GM12864 (cell line): ENCODE data around the gene ZSWIM2.
"Not testable (repeated sequence)": the region's sequence is repeated elsewhere in the genome, so short reads cannot be mapped to it uniquely, and the experiment has no call there.

ENCODE experiments used
- DNase-seq: peaks from one replicate; pipeline ENCODE4 v3.0.0-alpha.2; 2011; ENCODE audit warnings: low read depth
- H3K4me3 ChIP-seq: 2 replicates; pipeline ENCODE4 v1.5.1; 2011; ENCODE audit warnings: mild to moderate bottlenecking, low read depth, low read length, control low read depth
- TF ChIP-seq, protein P1 (sequence below): IDR thresholded peaks from 2 replicates; pipeline ENCODE4 v1.5.1; 2011; ENCODE audit warnings: low read depth, mild to moderate bottlenecking, moderate library complexity, low read length, control low read depth, inconsistent platforms; ENCODE audit errors: missing control alignments

The ZSWIM2 gene, protein sequence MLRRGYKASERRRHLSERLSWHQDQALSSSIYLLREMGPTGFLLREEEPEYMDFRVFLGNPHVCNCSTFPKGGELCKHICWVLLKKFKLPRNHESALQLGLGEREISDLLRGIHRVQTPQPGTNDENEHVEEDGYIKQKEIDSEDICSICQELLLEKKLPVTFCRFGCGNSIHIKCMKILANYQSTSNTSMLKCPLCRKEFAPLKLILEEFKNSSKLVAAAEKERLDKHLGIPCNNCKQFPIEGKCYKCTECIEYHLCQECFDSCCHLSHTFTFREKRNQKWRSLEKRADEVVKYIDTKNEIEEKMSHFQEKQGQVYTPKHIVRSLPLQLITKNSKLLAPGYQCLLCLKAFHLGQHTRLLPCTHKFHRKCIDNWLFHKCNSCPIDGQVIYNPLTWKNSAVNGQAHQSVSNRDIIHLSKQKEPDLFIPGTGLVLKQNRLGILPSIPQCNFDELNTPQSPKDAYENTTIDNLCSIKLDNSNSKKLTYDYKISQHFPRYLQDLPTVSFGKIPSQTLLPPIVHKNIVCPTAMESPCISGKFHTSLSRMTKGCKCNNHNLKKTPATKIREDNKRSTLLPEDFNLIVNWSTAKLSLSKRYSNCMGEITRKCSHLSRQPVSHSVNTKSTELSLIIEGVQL

DNA sequence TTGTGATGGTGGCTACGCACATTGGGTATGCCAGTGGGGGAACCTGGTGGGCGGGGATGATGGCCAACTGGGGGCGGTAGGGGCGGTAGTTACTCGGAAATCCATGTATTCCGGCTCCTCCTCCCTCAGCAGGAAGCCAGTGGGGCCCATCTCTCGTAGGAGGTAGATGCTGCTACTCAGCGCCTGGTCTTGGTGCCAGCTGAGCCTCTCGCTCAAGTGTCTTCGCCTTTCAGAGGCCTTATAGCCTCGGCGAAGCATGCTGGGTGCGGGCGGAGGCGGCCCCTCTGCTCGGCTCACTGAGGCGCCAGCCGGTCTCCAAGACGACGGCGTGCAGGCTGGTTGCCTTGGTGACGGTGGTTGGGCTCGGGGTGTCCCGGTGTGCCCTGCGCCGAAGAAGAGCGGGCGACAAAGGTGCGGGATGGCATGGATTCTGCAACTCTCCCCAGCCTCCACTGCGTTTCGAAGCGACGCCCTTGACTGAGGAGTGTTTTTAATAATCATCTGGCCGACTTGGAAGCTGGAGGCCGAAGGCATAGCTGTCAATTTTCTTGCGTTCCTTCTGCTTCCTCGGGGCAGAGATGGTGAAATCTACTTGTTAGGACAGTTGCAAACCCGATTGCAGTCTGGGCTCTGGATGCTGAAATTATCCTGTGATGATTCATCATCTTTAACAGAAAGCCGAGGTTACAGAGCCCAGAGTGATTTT lies at the start of gene ZSWIM2:
Gene ZSWIM2, minus strand, starts transcription at position 298 of the 706 bp plus-strand sequence. Its CDS starts 40 bp downstream, at position 258.
- H3K4me3 ChIP-seq, result no peak within 1 kb of the TSS
- TF ChIP-seq, protein P1, sequence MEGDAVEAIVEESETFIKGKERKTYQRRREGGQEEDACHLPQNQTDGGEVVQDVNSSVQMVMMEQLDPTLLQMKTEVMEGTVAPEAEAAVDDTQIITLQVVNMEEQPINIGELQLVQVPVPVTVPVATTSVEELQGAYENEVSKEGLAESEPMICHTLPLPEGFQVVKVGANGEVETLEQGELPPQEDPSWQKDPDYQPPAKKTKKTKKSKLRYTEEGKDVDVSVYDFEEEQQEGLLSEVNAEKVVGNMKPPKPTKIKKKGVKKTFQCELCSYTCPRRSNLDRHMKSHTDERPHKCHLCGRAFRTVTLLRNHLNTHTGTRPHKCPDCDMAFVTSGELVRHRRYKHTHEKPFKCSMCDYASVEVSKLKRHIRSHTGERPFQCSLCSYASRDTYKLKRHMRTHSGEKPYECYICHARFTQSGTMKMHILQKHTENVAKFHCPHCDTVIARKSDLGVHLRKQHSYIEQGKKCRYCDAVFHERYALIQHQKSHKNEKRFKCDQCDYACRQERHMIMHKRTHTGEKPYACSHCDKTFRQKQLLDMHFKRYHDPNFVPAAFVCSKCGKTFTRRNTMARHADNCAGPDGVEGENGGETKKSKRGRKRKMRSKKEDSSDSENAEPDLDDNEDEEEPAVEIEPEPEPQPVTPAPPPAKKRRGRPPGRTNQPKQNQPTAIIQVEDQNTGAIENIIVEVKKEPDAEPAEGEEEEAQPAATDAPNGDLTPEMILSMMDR, result no peak
- DNase-seq, result no peak

DNA sequence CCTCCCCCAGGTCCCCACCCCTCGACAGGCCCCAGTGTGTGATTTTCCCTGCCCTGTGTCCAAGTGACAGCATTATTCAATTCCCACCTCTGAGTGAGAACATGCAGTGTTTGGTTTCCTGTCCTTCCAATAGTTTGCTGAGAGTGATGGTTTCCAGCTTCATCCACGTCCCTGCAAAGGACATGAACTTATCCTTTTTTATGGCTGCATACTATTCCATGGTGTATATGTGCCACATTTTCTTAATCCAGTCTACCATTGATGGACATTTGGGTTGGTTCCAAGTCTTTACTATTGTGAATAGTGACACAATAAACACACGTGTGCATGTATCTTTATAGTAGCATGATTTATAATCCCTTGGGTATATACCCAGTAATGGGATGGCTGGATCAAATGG lies 47.2 kb upstream of the ZSWIM2 start:
- not testable (repeated sequence) for H3K4me3 ChIP-seq, DNase-seq

DNA sequence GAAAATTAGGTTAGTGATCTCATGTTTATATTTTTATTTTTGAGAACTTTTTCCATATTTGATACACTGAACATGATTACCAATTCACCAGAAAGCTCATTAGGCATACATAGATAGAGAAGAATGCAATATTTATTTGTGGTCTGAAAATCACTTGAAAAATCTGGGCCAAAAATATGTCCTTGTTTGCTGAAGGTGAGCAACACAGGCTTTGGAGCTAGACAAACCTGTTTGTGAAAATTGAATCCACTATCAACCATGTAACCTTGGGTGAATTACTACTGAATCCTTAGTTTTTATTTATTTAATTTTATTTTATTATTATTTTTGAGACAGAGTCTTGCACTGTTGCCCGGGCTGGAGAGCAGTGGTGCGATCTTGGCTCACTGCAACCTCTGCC lies 46.5 kb upstream of the ZSWIM2 start:
- DNase-seq, result no peak
- TF ChIP-seq, protein P1, result no peak
- H3K4me3 ChIP-seq, result no peak overlapping the region

DNA sequence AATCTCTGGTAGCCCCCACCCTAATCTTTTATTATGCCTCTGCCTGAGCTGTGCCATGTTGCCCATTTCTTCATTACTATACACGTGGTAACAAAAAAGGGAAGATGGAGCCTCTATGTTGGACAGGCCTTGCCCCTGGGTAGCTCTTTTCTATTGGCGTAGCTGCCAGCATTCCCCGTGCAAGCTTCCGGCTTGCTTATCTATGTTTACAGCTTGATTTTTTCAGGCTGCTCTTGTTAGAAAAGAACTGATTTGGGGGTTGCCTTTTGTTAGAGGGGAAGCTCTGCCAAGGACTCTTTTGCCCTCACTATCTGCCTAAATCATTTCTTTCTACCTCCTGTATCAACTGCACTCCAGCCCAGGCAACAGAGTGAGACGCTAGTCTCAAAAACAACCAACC lies 45.5 kb upstream of the ZSWIM2 start:
- no peak for DNase-seq
- no peak overlapping the region for H3K4me3 ChIP-seq
- TF ChIP-seq, protein P1, result no peak

DNA sequence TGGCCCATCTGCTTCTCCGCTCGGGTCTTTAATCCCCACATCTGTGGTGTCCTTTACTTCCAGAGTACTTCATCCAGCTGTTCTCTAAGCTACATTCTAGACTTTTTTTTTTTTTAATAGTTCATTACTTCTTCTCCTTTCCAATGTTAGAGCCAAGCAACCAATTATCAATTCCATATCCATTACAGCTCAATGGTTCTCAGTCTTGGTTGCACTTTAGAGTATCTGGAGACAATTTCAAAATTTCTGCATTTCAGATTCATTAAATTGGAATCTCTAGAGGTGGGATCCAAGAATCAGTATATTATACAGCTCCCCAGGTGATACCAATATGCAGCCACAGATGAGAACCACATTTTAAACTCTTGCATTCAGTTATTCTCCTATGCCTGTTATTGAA lies 43.9 kb upstream of the ZSWIM2 start:
- TF ChIP-seq, protein P1, result no peak
- H3K4me3 ChIP-seq, result no peak overlapping the region
- DNase-seq, result no peak

DNA sequence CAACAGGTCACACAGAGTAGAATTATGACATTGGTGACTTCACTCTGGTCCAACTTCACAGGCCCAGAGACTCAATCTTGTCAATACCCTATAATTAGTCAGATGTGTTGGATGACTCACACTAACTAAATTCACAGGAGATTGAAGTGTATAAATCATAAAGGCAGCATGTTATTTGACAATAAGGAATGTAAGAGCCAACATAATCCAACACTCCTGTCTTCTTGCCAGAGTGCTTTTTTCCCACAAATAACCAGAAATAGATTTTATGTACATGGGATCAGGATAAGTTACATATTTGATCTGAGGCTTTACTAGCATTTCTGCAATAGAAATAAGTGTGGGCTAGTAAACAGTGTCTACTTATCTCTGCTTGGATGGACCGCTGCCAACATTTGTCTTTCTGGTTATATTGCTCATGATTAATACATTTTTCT lies 42.2 kb upstream of the ZSWIM2 start:
- no peak for DNase-seq
- TF ChIP-seq, protein P1, result no peak
- H3K4me3 ChIP-seq, result no peak overlapping the region
